GM19238 (cell line): ENCODE measurements around the gene GRIK3.
"Not testable (repeated sequence)": the region's sequence is repeated elsewhere in the genome, so short reads cannot be mapped to it uniquely, and the experiment has no call there.

ENCODE experiments used
- DNase-seq: peaks from one replicate; pipeline ENCODE4 v3.0.0; 2011; ENCODE audit warnings: low spot score; ENCODE audit not compliant: insufficient read length

GRIK3 gene

DNA sequence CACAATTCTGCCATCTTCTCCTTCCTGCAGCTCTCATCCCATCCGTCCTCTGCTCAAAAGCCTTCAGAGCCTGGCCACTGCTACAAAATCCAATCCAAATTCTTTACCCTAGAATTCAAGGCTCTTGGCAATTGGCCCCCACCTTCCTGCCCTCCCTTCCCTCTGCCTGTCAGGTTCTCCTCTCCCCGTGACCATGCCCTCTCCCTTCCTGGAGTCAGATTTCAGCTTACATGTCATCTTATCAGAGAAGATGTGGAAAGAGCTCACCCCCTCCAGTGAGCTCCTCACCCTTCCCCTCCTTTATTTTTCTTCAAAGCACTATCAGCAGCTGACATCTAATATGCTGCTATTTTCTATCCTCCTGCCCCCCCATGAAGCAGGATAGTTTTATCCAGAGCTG, 86.9 kb downstream of the GRIK3 start:
- DNase-seq = no peak

DNA sequence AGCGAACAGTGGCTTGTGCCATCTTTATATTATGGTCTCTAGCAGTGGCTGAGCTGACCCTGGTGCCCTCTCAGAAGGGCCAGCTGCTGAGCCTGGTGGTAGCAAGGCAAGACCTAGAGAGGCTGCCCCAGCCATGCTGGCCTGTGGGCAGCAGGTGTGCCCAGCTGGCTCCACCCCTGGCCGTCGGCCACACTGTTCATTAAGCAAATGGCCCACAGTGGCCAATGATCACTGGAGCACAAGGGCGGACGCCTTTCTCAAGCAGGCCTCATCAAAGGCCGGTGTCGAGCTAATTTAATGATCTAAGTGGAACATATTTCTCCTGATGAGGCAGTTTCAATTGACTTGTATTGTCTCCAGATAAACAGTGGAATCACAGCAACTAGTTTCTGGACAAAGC, 89.4 kb downstream of the GRIK3 start:
- DNase-seq = no peak

DNA sequence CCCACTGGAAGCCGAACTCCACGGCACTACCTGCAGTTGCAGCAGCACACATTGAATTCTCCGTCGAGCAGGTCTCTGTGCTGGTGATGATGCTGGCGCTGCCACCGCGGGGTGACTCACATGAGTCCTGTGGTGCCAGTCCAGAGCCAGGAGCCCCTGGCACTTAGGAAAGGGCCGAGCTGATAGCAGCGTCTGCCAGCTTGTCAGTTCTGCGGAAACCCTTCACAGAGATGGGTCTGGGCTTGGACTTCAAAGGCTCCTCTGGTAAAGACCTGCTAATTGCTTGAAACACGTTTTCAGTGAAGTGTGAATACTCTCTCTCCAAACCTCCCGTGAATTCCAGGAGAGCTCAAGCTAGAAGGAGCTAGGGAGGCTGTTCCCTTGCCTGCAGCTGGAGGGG, 92.2 kb downstream of the GRIK3 start:
- DNase-seq = no peak

DNA sequence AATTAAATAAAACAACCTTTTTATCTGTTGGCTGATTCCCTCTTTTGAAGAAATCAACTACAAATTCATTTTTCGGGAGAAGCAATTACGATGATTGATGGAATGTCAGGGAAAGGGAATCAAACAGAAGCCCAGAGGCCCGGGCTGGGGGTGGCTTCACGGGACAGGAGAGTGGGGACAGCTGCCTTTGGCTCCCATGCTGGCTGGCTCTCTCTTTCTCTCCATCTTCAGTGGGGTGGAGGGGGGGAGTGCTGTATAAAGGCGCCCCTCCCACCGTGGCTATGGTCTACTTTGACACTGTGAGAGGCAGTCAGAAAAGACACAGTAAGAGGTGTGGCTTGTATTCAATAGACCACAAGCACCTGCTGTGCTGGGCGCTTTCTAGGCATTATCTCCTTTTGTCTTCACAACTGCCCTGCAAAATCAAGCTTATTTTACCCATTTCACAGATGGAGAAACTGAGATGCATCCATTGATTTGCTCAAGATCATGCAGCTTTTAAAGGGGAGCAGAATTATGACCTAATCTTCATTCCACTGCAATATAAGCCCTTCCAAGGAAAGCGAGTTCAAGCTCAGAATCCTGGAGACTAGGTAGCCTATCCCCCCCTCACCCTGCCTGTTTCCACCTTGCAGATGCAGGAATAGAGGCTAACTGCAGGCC, 92.9 kb downstream of the GRIK3 start:
- DNase-seq = no peak

DNA sequence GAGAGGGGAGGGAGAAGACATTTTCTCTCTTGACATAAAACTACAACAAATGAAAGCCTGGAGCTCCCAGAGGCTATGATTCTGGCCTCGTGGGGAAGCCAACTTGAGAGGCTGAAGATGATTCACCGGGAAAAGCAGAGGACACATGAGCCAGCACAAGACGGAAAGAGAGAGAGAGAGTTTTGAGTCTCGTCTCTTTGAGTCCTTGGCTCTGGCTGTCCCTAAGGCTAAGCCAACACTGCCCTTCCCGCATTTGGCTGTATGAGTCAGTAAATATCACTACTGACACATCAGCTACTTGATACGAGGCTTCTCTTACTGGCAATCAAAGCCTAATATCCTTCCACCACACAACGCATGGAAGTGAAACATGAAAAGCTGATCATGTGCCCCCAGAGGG, 95.5 kb downstream of the GRIK3 start:
- no peak for DNase-seq

DNA sequence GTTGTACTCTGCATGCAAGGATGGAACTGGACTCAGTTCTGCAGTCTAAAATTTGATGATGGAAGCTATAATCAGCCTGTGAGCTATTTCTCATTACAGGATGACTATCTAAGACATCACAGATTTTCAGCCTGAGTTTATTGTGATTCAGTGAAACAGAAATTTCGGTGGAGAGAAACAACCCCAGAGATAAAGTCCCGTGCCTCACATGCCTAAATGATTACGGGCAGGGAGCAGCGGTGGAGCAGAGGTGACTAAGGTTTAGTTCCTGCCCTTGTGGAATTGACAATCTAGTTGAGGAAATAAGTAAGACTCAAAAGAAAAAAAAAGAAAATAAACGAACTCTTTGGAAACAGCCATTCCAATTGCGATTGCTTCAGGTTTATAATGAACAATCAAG, 96.9 kb downstream of the GRIK3 start:
- no peak for DNase-seq

DNA sequence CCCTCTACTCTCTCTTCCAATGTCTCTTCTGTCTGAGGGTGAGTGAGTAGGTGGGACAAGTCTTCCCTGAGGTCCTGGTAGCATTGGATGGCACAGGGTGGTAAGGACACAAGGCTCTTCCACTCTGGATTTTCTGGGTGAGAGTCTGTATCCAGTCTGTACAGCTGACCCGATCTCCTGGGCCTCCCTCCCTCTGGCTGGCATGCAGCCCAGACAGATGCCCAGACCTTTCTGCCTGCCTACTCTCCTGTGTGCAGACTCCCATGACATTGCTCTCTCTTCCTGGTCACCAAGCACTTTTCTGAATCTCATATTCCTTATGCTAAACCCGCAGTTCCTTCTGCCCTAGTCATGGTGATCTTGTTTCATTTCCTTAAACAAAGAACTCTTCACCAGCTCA, 100.3 kb downstream of the GRIK3 start:
- no peak for DNase-seq

DNA sequence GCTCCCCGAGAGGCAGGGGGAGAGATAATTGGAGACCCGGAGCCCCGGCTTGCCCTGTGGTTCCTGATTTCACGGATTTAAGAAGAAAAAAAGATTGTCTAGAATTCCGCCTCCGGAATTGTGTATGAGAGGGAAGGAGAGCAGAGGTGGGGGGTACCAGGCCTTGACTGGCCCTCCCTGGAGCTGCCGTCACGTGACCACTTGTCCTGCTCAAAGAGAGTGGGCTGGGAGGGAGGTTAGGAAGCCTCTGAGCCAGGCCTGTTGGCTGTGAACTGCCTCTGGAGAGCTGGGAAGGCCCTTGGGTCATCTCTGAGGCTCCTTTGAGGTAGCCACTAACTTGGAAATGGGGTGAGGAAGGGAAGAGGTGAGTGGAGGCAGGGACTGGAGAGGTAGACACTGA, 106.5 kb downstream of the GRIK3 start:
- no peak for DNase-seq

DNA sequence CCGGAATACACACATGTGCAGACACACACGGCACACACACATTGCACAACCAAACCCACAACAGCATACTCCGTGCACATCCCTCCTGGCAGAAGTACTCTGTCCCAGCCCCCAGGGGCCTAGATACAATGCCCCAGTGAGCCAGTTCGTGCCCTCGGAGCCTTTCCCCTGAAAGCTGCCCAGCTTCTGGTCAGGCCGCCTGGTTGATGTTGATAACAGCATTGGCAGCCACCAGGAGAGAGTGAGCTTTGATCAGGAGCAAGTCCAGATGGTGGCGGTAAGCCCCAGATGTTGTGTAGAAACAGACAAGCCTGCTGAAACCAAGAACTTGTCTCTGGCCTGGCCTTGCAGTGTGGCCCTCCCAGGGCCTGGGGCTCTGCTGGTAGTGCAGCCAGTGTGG, 109.1 kb downstream of the GRIK3 start:
- no peak for DNase-seq

DNA sequence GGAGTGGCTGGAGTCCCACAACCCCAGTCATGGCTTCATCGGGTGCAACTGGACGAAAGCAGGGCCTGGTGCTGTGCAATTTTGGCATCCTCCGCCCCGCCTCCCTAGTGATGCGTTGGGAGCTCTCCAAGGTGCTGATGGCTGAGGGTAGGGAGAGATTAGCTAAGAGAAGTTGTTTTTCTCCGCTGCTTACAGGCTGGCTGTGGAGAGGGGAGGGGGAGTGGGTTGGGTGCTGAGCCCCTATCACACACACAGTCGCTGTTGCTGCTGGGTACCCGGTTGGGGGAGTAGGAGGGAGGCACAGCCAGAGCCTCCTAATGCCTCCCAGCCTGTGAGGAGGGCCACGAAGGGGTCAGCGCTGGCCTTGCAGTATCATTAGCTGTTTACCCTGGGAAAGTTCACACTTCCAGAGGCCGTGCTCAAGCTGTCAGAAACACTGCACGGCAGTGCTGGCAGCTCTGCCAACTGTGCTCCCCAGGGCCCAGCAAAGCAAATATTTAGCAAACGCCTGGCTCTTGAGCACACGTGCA, 110.0 kb downstream of the GRIK3 start:
- peak; percentile 23 for DNase-seq

DNA sequence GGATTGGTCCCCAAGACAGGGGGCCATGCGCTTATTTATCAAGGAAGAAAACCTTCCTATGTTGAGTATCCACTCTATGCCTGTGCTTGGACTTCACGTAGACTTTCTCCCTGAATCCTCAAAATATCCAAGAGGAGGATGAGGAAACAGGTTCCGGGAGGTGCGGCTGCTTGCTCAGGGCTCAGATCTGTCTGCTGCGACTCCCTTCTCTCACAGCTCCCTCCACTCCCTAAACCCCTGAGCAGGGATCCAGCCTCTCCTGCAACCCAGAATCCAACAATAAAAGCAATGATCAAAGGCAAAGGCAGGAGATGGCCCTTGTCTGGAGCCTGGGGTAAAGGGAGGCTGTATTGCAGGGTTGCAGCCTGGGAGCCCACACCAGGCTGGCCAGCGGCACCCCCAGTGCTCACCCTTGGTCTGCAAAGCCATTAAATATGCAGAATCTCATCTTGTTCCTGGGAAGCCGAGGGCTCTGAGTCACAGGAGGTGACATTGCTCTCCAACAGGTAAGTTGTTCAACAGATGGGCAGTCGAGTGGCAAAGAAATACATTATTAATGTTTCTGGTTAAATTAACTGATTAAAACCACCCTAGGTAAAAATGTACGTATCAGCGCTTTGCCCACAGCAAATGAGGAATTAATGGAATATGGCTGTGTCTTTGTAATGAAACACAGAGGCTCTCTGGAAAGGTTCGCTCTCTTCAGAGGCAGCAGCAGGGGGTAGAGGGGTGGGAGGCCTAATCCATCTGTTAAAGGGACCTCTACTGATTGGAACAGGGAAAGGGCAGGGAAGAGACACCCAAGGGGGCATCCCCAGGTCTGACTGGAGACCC, 111.5 kb downstream of the GRIK3 start:
- no peak for DNase-seq

DNA sequence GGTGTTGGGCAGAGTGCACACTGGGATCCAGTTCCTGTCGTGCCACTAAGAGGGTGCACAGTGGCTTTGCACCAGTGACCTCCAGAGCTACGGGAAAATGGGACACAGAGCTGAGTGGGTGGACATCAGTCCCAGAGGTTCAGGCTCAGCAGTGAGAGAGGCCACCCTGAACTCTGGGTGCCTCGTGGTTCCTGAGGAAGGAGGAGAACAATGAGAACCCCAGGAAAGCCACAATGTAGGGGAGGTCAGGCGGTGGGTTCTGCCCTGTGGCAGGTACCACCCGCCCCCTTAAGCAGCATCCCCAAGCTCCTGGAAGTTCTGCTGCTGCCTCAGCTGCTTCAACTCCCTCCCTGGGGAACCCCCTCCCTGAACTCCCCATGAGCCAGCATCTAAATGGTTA, 112.2 kb downstream of the GRIK3 start:
- no peak for DNase-seq

DNA sequence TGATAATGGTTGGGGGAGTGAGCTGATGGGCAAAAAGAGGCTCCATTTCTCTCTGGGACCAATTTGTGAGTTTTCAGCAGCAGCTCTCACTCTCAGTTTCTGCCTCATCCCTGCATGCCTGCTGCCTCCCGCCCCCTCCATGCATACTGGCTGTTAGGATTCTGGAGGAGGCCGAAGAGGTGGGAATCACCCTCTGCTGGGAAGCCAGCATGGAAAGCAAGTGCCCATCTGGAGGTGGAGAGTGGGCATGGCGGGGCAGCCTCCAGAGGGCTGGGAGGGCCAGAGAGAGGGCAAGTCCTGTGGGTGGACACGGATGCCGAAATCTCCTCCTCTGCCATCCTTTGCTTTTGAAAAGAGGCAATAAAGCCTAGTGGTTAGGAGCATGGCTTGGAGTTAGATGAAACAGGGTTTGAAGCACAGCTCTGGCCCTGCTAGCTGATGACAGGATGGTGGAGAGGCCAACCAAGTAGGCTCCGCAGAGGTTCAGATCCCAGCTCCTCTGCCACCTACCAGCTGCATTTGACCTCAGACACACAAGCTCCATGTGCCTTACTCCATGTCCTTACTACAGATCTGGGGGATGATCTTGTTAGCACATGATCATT, 113.4 kb downstream of the GRIK3 start:
- DNase-seq = no peak

DNA sequence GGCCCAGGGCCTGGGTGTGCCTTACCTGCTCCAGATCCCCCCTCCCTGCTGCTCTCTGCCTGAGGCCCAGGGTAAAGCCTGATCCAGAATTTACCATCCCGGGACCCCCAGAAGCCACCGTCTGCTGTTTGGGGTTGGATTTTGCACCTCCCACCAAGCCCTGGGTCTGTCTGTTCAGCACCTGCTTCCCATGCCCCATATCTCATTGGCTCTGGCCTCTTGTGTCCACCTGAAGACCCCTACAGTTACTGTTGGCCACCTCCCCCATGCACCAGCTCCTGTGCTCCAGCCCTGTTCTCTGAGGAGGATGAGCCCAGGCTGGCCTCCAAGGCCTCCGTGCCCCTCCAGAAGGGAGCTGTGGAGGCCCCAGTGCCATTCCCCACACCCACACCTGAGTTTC, 113.9 kb downstream of the GRIK3 start:
- DNase-seq = no peak

DNA sequence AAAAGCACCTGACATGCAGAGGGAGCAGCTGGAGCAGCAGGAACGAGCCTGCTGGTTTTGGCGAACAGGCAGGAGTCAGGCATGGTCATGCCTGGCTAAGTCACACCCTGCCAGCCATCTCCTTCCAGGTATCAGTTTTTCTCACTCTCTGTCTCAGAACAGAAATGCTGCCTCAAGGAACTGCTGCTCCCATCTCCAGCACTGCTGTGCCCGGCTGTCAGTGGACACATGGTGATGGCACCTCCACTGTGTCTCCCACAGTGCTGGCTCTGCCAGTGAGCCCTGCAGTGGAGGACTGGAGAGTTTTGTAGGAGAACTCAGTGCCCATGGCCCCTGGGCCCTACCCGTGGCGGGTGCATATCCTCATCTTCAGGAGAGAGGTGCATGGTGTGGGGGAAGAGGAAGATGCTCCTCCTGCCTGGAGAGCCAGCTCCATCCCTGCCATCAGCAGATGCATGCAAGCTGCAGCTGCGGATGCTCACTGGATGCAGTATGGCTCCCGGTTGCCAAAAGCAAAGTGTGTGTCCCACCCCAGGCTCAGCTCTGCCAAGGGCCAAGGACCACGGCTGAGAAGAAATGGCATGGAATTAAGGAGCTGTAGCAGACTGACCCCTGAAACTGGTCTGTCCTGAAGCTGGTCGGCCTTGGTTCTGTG, 114.7 kb downstream of the GRIK3 start:
- no peak for DNase-seq

DNA sequence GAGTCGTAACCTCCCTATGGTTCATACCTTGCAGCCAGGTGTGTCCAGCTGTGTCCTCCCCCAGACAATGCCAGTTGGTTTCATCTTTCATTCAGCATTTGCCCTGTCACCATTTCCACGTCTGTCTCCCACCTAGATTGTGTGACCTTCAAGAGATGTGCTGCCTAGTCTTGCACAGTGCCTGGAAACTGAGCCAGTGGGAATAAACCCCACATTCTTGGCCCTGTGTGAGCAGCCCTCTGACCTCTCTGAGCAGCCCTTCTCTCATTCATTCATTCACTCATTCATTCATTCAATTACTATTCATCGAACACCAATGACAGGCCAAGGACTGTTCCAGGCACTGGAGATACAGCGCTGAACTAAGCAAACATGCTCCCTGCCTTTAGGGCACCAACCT, 115.7 kb downstream of the GRIK3 start:
- DNase-seq = no peak

DNA sequence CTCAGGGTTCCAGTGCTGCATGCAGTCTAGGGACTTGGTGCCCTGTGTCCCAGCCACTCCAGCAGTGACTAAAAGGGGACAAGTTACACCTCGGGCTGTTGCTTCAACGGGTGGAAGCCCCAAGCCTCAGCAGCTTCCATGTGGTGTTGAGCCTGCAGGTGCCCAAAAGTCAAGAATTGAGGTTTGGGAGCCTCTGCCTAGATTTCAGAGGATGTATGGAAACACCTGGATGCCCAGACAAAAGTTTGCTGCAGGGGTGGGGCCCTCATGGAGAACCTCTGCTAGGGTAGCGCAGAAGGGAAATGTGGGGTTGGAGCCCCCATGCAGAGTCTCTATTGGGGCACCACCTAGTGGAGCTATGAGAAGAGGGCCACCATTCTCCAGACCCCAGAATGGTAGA, 117.8 kb downstream of the GRIK3 start:
- DNase-seq = not testable (repeated sequence)

DNA sequence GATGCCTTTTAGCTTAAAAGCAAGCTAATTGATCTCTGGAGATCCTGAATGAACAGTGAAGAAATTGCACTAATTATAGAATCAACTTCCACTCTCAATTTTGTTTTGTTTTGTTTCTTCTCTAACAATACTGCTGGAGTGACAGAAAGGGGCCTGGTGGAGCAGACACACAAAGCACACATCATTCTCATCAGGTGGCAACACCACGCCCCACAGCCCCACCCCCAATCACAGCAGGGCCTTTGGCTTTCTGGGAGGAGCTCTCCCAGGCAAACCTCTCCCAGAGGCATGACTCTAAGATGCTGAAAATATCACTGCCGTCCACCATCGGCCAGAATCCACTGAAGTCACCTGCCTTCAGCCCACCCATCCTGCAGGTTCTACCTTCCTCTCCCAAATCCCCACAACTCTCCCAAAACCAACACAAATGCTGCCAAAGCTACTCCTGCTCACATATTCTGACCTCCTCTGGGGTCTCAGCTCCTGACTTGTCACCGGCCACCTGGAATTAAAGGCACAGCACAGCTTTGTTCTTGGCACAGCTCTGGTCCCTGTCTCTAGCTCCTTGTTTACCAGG, 120.7 kb downstream of the GRIK3 start:
- no peak for DNase-seq

DNA sequence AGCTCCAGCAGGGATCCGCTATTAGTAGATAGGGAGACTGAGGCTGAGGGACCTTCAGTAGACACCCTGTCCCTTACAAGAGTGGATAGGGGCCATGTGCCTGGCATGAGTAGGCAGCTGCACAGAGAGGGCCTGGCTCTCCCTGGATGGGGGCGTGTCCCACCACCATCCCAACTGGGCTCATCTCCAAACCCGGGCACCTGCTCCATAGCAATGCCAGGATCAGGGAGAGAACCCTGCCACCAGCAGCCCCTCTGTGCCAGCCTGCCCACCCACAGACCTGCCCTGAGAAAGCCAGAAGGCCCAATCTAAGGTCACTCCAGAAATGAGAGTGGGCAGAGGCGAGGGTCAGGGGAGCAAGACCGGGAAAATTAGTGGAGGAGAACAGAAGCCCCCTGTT, 121.3 kb downstream of the GRIK3 start:
- no peak for DNase-seq

DNA sequence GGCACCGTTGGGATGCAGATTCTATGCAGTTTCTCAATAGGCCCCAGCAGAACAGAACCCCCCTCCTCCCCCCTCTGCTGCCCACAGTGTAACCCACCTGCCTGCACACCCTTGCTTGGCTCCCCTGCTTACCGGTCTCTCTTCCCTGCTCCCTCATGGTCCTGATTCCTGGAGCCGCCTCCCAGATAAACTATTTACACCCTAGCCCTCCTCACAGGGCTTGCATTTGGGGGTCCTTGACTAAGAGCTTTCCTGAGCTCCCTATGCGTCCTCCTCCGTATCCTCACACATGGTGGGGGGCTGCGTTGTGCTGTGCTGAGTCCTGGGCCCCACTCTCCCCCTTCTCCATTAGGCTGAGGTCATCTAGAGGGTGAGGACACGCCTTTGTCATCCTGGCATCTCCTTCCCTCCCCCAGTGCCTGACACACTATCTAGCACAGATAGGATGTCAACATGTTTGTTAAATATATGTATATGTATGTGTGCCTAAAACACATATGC, 121.9 kb downstream of the GRIK3 start:
- no peak for DNase-seq
